Type B pancreatic cell (in vitro differentiated cells): ENCODE measurements around the gene ADAMTSL3. TPM values are rescaled to one million over a fixed set of nuclear protein-coding genes. Genes with fewer than 3 reads are reported as not detected.

Source experiments
- DNase-seq: peaks from one replicate; pipeline ENCODE4 v3.0.0; 2021; ENCODE audit warnings: mixed read lengths; ENCODE audit not compliant: unreplicated experiment; ENCODE audit errors: extremely low spot score
- H3K27ac Mint-ChIP-seq: 2 replicates; pipeline ENCODE4 v1.8.0; 2021; ENCODE audit warnings: mild to moderate bottlenecking, mixed read lengths
- H3K27me3 Mint-ChIP-seq: 2 replicates; pipeline ENCODE4 v1.8.0; 2021; ENCODE audit warnings: mixed read lengths
- H3K36me3 Mint-ChIP-seq: 2 replicates; pipeline ENCODE4 v1.8.0; 2021; ENCODE audit warnings: mixed read lengths
- H3K4me1 Mint-ChIP-seq: one replicate; pipeline ENCODE4 v1.8.0; 2021; ENCODE audit warnings: mixed read lengths; ENCODE audit not compliant: unreplicated experiment
- H3K4me3 Mint-ChIP-seq: 2 replicates; pipeline ENCODE4 v1.8.0; 2021; ENCODE audit warnings: mild to moderate bottlenecking, mixed read lengths
- H3K9me3 Mint-ChIP-seq: 2 replicates; pipeline ENCODE4 v1.8.0; 2021; ENCODE audit warnings: mixed read lengths
- CTCF ChIP-seq: fragments of 200-600 bp; sonication (generic); conservative IDR thresholded peaks from 2 replicates; pipeline ENCODE4 v1.5.0; 2021; ENCODE audit warnings: antibody characterized with exemption, mild to moderate bottlenecking
- total RNA-seq: library from RNA; stranded (reverse); gene quantifications from 2 replicates; pipeline ENCODE4 v1.2.1, GENCODE V29; 2021; ENCODE audit warnings: low replicate concordance

The ADAMTSL3 gene
- total RNA-seq, 1 donor from 2014 or later, result 1.9 TPM

GRCh38 chr15:83708328-83708727, 54.4 kb downstream of the ADAMTSL3 start:
- H3K4me3 Mint-ChIP-seq, result no peak overlapping the region
- TF ChIP-seq CTCF, result no peak
- no peak for DNase-seq
- H3K36me3 Mint-ChIP-seq, result no peaks in the 10 kb centered on the region
- H3K4me1 Mint-ChIP-seq, result no peaks in the 10 kb centered on the region
- H3K9me3 Mint-ChIP-seq, result no peaks in the 10 kb centered on the region
- H3K27me3 Mint-ChIP-seq, result peaks cover 8% of the 10 kb centered on the region
- no peak overlapping the region for H3K27ac Mint-ChIP-seq

- Mint-ChIP-seq H3K4me3 (no peak overlapping the region), H3K4me1 (no peaks in the 10 kb centered on the region), H3K27me3 (peaks cover 8% of the 10 kb centered on the region), H3K36me3 (no peaks in the 10 kb centered on the region), H3K27ac (no peak overlapping the region), H3K9me3 (no peaks in the 10 kb centered on the region)
- DNase-seq, result no peak
- TF ChIP-seq CTCF, result no peak
Observed at GRCh38 chr15:83709241-83709640, 55.3 kb downstream of the ADAMTSL3 start.

GRCh38 chr15:83709811-83710210, 55.9 kb downstream of the ADAMTSL3 start:
- Mint-ChIP-seq H3K27ac (no peak overlapping the region), H3K27me3 (peaks cover 8% of the 10 kb centered on the region), H3K4me3 (no peak overlapping the region), H3K4me1 (no peaks in the 10 kb centered on the region), H3K9me3 (no peaks in the 10 kb centered on the region), H3K36me3 (no peaks in the 10 kb centered on the region)
- TF ChIP-seq CTCF, result no peak
- DNase-seq, result no peak

GRCh38 chr15:83710452-83710851, 56.5 kb downstream of the ADAMTSL3 start:
- Mint-ChIP-seq H3K4me3 (no peak overlapping the region), H3K27me3 (peaks cover 8% of the 10 kb centered on the region), H3K9me3 (no peaks in the 10 kb centered on the region), H3K27ac (no peak overlapping the region), H3K36me3 (no peaks in the 10 kb centered on the region), H3K4me1 (no peaks in the 10 kb centered on the region)
- TF ChIP-seq CTCF, result no peak
- DNase-seq, result no peak

- DNase-seq, result no peak
- Mint-ChIP-seq H3K27me3 (peaks cover 8% of the 10 kb centered on the region), H3K4me1 (no peaks in the 10 kb centered on the region), H3K9me3 (no peaks in the 10 kb centered on the region), H3K36me3 (no peaks in the 10 kb centered on the region), H3K27ac (no peak overlapping the region), H3K4me3 (no peak overlapping the region)
- TF ChIP-seq CTCF, result no peak
Observed at GRCh38 chr15:83711236-83711635, 57.3 kb downstream of the ADAMTSL3 start.

- Mint-ChIP-seq H3K27ac (no peak overlapping the region), H3K9me3 (no peaks in the 10 kb centered on the region), H3K36me3 (no peaks in the 10 kb centered on the region), H3K4me3 (no peak overlapping the region), H3K27me3 (peaks cover 13% of the 10 kb centered on the region), H3K4me1 (no peaks in the 10 kb centered on the region)
- TF ChIP-seq CTCF, result no peak
- no peak for DNase-seq
Observed at GRCh38 chr15:83713242-83713641, 59.3 kb downstream of the ADAMTSL3 start.
